ENCODE measurements around the gene DCHS2.

Gene DCHS2

DNA sequence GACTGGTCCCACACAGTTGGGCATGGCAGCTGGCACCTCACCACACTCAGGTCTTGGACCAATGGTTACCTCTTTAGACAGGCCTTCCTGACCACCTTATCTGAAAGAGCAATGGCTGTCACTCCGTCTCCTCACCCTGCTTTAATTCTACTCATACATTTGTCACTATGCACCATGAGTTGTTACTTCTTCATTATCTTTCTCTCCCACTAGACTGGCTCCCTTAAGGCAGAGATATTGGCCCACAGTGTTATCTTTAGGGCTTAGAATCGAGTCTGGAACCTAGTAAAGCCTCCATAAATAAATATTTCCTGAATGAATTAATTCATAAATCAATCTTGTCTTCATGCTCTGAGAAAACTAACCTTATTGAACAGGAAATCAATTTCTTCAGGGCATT lies 46.6 kb downstream of the DCHS2 start:
- DNase-seq, result no peak

DNA sequence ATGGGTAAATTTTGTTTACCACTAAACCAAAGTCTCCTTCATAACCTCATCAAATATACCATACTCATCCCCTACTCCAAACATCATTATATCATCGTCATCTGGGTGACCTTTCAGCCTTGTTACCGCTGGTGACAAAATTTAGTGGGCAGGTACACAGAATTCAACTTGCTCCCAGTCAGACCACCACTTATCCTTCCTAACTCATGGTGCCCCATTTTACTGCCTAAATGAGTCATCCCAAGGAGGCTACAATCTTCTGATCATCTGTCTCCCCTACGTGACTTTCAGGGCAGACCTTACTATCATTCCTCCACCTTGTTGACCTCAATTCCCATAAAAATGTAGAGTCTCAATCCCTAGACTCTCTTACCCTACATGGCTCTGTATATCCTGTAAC lies 49.6 kb downstream of the DCHS2 start:
- DNase-seq, result no peak

DNA sequence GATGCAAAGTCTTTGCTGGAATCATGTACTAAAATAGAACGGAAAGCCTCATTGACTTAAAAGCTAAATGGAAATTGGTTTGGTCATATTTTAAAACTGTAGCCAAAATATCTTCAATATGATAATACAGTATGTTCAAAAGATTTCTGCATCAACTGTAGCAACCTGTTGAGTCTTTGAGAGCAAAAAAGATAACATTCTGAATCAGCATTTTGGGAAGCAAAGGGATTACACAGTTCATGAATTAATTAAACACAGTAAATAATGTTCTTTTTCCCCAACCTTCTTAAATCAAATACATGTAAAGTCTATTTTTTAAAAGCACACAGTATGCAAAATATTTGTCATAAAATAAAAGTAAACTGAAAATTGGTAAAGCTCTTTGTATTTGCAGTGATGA lies 50.5 kb downstream of the DCHS2 start:
- no peak for DNase-seq

DNA sequence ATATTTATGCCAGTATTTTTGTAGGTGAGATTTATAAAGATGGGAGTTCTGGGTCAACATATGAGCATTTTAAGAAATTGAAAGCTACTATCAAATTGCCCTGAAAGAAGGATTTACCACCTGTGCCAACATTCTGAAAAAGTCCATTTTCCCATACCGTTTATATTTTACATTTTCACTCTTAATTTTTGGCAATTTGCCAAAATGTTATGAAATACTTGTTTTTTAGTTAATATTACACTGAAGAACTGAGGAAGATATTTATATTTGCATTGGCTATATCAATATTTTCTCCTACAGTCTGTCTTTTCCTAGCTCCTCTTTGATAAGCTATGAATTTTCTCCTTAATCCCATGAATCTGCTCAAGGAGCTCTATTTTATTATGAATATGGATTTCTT lies 52.4 kb downstream of the DCHS2 start:
- no peak for DNase-seq

DNA sequence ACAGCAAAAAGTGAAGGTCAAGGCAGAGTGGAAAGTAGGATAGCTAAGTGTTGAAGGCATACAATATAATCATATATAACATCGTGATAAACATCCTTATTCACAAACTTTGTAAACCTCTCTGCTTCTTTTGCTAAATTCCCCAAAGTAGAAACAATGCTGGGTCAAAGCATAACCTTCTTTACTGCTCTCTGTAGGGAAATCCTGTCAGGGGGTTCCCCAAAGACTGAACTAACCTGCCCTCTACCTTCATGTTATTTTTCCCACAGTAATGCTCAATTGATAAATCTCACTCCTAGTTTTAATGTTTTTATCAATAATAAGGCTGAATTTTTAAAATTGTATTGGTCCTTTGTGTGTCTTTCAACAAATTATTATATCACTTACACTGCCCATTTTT lies 55.7 kb downstream of the DCHS2 start:
- no peak for DNase-seq

DNA sequence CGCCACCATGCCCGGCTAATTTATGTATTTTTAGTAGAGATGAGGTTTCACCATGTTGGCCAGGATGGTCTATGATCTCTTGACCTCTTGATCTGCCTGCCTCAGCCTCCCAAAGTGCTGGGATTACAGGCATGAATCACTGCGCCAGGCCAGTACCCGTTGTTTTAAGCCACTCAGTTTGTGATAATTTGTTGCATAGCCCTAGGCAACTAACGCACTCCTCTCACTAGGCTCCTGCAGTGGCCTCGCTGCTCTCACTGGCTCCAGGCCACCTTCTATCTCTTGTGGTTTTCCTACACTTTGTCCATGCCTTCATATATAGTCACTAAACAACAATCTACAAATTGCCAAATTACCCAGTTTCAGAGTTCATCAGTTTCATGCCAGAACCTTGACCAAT lies 58.1 kb downstream of the DCHS2 start:
- no peak for DNase-seq

DNA sequence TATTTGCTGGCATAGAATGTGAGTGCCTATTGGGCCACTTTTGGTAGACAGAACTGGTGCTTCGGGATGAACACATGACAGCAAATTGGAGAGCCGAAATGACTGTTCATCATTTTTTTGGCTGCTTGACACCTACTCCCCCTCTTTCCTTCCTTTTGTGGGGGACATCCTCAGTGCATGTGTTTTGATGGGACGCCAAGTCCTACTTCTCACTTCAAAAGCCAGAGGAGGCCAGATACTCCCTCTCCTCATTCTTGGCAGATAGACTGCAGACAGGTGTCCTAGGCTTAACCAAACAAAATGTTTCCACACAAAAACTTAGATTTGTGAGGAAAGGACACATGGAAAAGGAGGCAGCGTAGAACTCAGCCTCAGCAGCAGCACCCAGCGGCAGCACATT lies 62.4 kb downstream of the DCHS2 start:
- DNase-seq, result no peak

DNA sequence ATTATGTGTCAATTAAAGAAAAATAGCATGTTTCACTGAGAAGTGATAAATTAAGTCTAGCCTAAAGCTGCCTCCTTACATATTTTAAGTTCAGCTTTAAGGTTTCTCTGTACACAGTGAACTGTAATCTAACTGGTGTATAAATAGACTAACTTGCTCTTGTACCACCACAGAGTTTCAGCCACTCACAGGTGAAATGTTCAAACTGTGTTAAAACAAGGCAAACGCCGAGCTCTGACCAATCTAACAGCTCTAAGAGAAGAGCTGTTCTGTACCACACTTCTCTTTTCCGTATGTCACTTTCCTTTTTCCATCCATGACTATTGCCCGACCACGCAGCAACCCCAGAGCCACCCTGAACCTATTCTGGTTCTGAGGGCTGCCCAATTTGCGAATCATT lies 64.5 kb downstream of the DCHS2 start:
- no peak for DNase-seq

DNA sequence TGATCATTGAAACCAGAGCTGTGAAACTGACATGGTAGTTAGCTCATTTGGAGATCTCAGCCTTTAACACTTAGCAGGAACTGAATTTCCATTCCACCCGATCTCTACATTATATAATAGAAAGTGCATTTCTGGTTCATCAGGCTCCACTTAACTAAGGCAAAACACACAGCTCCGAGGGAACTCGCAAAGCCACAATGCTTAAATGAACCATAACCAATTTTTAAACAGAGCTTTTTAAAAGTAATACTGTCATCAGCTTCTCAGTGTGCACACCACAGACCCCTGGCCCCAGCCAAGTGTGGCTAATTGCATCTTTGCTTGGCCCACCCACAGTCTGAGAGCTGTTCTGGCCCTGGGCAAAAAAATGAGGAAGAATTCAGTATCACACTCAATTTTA lies 66.1 kb downstream of the DCHS2 start:
- no peak for DNase-seq

DNA sequence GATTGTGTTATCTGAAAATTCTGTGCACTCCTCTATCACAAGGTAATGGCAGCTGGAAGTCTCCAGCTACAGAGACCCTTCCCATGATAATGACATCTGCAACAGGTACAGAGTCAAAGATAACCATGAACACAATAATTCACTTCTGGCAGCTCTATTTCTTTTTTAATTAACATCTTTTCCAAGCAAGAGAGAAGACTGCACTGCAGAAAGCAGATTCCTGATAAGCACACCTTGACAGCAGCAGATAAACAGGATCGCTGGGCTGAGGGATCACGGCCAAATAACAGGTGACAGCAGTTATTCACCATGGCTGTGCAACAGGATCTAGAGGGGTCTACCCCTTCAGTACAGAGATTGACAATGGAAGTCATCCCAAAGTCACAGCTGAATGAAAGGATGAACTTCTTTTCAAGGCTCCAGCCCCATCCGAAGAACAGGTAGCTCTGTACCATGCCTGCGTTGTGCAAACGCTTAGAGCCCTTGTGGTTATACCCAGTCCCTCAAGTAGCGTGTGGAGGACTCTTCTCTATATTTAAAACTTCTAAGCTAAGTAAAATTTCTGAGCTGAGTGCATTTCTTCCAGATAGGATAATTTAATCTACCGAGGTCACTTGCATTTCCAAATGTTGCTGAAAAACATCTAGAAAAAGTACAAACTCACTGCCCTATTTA lies 66.7 kb downstream of the DCHS2 start:
- DNase-seq, result no peak

DNA sequence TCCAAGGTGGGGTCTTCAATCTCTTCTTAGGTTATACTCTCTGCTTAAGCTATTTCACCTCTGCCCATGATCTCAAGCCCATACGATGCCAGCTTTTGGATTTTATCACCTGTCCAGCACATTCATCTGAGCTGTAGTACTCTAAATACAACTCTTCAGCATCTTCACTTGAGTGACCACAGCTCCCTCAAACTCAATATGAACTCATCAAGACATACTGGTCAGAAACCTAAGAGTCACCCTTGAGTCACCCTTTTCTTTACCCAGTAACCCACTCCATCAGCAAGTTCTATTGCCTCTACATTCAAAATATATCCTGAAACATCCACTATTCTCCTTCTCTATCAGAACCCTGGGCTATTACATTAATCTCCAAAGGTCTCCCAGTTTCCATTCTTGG lies 69.4 kb downstream of the DCHS2 start:
- DNase-seq, result no peak

DNA sequence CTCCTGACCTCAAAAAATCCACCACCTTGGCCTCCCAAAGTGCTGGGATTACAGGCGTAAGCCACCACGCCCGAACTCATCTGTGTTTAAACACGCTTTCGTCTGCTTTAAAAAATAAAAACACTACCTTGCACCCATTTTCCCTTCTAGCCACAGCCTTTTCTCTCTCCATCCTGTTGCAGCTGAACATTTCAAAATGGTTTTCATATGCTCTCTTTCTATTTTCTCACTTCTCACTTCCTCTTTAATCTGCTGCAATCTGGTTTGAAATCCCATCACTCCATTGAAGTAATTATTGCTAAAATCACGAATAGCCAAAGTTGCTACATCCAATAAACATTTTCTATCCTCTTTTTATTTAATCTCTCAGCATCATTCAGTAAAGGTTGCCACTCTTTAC lies 70.0 kb downstream of the DCHS2 start:
- DNase-seq, result no peak

DNA sequence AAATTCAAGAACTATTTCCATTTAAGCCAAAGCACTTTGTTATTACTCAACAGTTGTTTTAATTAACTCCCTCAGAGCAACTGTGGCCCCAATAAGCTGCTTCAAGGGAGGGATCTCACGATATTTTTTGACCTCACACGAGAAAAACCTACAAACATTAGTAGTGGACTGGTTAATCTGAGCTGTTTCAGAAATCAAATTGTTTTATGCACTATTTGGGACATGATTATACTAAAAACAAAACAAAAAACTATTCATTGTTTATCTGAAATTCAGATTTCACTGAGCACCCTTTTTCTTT lies 74.3 kb downstream of the DCHS2 start:
- DNase-seq, result no peak

DNA sequence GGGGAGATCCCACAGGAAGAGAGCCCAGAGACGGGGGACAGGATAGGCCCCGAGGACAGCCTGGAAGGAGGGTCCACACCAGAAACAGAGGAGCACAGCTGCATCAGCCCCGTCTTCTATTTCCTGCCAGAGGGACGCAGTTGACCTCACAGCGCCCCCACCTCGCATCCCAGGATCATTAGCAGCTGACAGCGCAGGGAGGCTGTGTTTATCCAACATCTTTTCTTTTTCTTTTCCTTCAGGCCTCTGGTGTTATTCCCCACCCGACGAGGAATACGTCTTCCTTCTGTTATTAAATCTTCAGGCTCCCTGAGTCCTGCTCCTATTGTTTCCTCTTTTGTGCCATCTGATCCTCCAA lies 75.4 kb downstream of the DCHS2 start:
- no peak for DNase-seq

DNA sequence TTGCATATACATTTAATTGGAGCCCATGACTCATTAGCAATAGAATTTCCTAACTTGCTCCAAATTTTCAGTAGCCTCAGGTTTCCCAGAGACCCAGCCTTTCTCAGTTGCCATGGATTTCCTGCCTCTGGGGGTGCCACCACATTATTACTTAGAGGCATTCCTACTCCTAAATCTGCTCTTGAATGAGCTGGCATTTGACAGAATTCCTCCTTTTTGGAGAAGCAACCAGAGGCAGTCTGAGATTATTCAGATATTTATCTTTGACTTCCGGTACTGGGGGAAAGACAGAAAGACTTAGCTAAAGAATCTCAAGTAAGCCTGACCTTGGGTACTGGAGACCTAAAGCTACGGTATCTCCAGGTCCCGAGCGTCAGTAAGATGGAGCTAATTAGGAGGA lies 76.3 kb downstream of the DCHS2 start:
- DNase-seq, result no peak

DNA sequence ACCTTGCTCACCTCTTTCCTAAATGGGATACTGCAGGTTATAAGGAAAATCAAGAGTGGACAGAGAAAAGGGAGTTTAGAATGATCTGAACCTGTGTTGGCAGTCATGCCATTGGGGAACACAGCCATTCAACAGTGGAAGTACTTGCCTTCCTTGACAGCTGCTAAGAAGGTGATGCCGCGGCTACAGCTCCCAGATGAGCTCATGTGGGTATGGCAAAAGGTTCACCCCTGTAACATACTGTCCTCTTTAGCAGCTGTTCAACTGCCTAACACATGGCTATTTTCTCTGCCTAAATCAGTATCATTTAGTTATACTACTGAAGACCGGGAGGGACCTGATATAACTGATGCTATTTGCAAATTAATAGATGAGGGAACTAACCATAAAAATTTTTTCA lies 76.8 kb downstream of the DCHS2 start:
- DNase-seq, result no peak

DNA sequence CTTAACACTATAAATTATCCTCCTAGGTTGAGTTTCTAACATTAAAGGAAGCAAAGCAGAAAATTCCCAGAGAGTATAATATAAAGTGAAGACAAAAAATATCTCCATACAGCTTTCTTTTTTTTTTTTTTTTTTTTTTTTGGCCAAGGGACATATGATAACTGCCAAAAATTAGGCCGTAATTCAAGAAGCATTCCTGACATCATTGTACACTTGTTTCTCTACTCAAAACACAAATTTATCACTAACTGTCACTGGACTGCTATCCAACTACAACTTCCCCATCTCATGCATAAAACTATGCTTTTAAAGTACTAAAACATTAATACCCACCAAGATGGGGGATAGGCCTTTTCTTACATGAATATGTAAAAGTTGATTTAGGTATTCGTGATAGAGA lies 77.2 kb downstream of the DCHS2 start:
- DNase-seq, result no peak

DNA sequence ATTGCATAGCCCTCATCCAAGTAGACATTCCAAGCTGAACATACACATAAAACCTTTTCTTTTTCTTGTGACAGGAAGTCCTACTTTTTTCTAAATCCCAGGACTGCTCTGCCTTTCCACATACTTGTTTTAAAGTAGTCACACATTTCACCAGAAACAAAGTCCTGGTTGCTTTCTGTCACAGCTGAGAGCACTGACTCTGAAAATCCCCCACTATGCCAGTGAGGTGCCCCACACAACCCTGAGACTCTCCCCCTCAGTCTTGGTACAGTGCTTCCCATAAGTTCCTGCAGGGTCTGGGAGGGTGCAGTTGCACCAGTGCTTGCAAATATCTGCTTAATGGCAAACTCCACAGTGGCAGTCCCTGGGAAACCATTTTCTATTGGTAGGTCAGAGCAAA lies 84.2 kb downstream of the DCHS2 start:
- DNase-seq, result no peak

DNA sequence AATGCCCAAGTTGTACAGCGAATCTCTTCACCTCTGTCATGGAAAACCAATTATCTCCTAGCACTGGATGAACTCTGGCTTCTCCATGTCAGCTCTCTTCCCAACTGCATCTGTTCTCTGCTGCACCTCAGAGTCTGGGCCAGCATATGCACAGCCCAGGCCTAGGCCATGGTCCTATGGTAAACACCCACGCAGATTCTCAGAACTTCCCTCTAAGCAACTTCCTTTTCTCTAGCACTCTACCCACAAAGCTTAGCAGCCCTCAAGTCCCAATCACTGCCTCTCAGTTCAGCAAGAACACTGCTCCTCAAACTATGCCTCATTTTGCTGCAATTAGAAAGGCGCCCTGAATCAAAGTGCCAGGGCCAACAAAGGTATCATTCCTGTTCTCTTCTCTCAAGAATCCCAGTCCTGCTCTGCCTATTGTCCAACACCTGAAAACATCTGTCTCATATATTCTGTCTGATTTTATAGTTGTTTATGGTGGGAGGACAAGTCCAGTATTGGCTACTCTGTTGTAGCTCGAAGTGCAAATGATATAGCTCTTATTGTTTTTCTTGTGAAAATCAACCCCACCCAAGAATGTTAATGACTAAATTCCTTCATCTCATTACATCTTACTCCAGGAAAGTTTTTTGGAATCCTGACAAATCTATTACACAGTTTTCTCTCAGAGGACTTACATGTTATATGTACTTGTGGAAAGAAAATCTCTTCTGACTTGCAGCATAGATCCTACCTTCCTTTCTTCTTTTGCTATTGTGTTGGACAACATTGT lies 85.4 kb downstream of the DCHS2 start:
- no peak for DNase-seq

DNA sequence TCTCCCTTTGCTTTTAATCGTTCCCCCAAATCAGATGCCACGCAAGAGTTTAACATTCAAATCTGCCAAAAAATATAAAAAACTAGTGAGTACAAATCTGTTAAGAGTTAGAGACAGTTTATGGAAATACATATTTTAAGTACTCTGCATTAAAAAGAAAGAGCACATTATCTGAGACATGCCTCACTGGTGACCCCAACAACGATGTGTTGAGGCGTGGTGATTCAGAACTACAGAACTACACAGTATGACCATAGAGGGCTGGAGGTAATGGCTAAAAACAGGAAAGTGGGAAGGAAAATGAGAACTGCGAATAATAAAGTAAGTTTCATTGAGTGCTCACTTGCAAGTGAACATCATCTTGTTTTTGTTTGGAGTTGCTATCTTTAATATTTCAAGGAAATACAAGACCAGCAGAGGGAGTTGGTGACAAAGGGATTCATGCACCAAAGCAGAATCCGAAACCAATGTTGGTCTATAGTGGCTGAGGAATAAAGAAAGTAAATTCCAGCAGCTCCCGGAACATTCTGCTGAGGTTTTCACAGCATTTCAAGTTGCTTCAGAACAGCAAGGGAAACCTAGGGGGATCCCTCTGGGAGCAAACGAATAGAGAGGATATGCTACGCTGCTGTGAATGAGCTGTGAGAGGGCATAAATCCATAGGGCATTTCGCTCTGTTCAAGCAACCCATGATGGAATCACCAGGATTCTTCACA lies 92.2 kb downstream of the DCHS2 start:
- DNase-seq, result no peak

DNA sequence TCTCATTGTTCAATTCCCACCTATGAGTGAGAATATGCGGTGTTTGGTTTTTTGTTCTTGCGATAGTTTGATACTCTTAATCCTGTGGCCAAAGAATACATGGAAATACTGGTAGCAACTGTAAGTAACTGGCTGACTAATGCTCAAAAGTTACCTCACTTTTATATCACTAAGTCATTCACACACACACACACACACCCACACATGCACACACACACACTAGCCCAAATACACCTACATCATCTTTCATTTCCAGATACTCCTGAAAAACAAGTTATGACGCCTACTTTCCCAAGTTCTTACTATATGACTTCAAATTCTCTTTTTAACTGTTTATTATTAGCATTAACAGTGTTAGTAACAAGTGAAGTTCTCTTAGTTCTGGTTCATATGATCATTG lies 101.3 kb downstream of the DCHS2 start:
- no peak for DNase-seq

DNA sequence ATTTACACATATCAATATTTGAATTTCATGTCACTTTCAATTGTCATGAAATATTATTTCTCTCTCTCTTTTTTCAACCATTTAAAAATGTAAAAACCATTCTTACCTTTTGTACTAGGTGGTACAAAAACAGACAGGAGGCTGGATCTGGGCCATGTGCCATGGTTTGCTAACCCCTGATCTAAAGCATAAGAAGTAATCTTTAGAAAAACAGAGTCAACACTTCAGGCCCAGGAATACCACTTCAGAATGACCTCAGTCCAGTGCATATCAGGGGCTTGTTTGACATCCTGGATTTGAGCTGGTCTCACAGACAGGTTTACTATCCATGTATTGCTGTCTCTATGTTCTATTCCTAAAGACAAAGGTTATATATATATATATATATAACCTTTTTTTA lies 102.5 kb downstream of the DCHS2 start:
- no peak for DNase-seq

DNA sequence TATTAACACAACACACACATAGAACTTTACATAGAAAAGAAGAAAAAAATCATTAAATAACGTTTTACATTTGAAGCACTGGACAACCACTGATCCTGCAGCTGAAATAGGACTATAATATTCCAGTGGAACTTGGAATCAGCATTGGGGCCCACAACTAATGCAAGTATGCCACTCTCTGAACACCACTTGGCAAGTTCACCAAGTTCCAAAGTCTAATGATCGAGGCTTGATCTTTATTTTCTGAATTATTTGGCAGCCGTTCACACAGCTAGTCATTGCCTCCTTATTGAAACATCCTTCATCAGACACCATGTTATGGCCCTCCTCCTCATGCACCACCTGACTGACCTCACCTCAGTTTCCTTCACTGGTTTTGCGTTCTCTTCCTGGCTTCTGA lies 107.6 kb downstream of the DCHS2 start:
- DNase-seq, result no peak

DNA sequence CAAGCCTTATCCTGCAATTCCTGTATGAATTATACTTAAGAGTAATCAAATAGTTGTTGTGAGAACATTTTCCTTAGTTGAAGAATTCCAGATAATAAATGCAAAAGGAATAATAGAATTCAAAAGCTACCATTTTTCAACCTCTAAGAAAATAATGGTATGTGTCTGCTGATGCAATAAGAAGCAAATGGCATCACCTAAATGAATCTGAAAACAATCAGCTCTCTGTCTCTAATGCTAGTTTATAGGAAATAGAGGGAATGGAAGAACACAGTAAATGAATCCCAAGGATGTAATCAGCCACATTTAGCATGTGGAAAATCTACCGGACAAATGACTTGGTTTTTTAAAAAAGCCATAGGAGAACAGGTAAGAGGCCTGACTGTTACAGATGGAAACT lies 115.1 kb downstream of the DCHS2 start:
- no peak for DNase-seq

DNA sequence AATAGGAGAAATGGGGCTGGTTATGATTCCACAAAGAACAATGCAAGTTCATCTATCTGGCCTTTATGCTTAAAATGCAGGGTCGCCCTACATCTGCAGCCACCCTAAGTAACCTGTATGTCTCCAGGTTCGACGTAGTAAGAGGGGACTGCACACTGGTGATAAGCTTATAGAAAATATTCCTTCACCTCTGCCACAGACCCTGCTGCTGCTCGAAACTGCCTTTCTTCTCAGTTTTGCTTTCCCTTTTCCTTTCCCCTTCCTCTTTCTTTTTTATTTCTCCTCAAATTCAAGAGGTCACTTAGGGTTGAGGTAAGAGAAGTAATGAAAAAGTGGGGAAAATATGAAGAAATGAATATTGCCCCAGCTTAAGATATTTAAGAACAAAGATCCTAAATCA lies 123.5 kb downstream of the DCHS2 start:
- no peak for DNase-seq
